ENCODE measurements around the gene ASAP3. TPM values are rescaled to one million over a fixed set of nuclear protein-coding genes. Genes with fewer than 3 reads are reported as not detected.
A peak's percentile ranks its signal among the peaks of the same experiment; 100 is the strongest.

The ASAP3 gene
- total RNA-seq, 1 donor from 2014 or later, result 33.5 TPM

DNA sequence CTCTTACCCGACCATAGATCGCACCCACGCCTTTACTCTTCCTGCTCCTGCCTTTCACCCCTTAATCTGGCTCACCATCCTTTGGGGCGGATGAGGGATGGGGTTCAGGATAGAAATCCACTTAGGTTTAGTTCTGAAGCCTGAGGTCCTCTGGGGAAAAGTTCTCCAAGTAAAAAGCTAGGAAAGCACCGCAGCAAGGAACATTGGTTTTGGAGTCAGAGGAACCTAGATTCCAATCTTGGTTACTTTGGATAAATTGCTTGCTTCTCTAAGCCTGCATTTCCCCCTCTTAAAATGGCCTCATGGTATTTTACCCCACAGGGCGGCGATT lies 988 bp upstream of the ASAP3 start:
- H3K27me3 Mint-ChIP-seq (ENCODE audit: low read depth, unreplicated experiment), result peaks cover 22% of the 10 kb centered on the region
- peaks cover 10% of the 10 kb centered on the region for H3K4me1 ChIP-seq (ENCODE audit: insufficient read depth, low read length)
- peaks cover 10% of the 10 kb centered on the region for H3K79me2 ChIP-seq (ENCODE audit: insufficient read depth, low read length)
- H3K4me2 ChIP-seq (ENCODE audit: low read length), result peak overlapping the region; percentile 98
- peaks cover 1% of the 10 kb centered on the region for H3K36me3 Mint-ChIP-seq (ENCODE audit: low read depth, unreplicated experiment)
- FAIRE-seq (no peak), DNase-seq (ENCODE audit: low read depth) (no peak)
- H3K4me3 Mint-ChIP-seq (ENCODE audit: unreplicated experiment), result peak overlapping the region; percentile 86
- H3K4me3 ChIP-seq (ENCODE audit: insufficient read depth, low read depth, low read length), result peak overlapping the region; percentile 41
- peaks cover 2% of the 10 kb centered on the region for H3K9me3 Mint-ChIP-seq (ENCODE audit: unreplicated experiment)
- H3K27me3 ChIP-seq (ENCODE audit: insufficient read depth, low read length), result no peaks in the 10 kb centered on the region
- no peaks in the 10 kb centered on the region for H3K36me3 ChIP-seq (ENCODE audit: insufficient read depth, low read length)
- H4K20me1 ChIP-seq (ENCODE audit: insufficient read depth, low read length), result peaks cover 19% of the 10 kb centered on the region
- no peaks in the 10 kb centered on the region for H3K9me3 ChIP-seq (ENCODE audit: insufficient read depth, low read depth, low read length)
- peak overlapping the region; percentile 69 for H3K27ac Mint-ChIP-seq (ENCODE audit: unreplicated experiment)
- H3K4me1 Mint-ChIP-seq (ENCODE audit: low read depth, unreplicated experiment), result peaks cover 6% of the 10 kb centered on the region
- no peak overlapping the region for H3K27ac ChIP-seq (ENCODE audit: low read depth, low read length)
- H2AFZ ChIP-seq (ENCODE audit: low read depth, low read length), result peak overlapping the region; percentile 88
- peak overlapping the region; percentile 66 for H3K9ac ChIP-seq (ENCODE audit: low read length)
- TF ChIP-seq, protein P1, sequence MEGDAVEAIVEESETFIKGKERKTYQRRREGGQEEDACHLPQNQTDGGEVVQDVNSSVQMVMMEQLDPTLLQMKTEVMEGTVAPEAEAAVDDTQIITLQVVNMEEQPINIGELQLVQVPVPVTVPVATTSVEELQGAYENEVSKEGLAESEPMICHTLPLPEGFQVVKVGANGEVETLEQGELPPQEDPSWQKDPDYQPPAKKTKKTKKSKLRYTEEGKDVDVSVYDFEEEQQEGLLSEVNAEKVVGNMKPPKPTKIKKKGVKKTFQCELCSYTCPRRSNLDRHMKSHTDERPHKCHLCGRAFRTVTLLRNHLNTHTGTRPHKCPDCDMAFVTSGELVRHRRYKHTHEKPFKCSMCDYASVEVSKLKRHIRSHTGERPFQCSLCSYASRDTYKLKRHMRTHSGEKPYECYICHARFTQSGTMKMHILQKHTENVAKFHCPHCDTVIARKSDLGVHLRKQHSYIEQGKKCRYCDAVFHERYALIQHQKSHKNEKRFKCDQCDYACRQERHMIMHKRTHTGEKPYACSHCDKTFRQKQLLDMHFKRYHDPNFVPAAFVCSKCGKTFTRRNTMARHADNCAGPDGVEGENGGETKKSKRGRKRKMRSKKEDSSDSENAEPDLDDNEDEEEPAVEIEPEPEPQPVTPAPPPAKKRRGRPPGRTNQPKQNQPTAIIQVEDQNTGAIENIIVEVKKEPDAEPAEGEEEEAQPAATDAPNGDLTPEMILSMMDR (IDR thresholded peaks at IDR 0.05; ENCODE audit: insufficient read depth, low read depth, low read length), result no peak
- no peak for TF ChIP-seq EZH2 (IDR thresholded peaks at IDR 0.05; ENCODE audit: insufficient read depth, low read length)

DNA sequence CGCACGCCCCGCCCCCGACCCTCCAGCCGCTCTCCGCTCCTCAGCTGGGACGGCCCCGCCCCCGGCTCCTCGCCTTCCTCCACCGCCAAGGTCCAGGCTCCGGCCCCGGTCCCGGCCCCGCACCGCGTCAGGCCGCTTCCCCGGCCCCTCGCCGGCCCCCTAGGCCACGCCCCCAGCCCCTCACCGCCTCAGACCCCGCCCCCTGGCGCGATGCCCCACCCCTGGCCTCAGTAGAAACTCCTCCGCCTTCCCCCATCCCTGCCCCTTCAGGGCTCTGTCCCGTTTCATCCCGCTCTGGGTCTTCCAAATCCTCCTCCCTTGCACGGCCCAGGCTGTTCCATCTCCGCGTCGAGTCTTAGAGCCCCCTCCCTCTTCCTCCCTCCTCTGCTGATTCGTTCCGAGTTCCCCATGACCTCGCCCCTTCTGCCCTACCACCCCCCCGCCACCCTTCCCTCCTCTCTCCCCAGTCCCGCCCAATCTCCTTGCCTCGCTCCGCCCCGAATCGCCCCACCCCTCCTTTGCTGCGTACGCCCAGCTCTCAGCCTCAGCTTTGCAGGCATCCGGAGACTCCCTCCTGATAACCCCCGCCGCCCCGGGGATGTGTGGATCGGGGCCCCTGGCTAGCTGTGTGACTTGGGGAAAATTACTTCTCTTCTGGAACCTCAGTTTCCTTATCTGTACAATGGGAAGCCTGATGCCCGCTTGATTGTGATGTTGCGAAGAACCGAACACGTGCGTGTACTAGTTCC lies 448 bp upstream of the ASAP3 start:
- Mint-ChIP-seq H3K4me3 (ENCODE audit: unreplicated experiment) (peak overlapping the region; percentile 86), H3K9me3 (ENCODE audit: unreplicated experiment) (peaks cover 2% of the 10 kb centered on the region), H3K27ac (ENCODE audit: unreplicated experiment) (peak overlapping the region; percentile 69), H3K36me3 (ENCODE audit: low read depth, unreplicated experiment) (peaks cover 1% of the 10 kb centered on the region), H3K4me1 (ENCODE audit: low read depth, unreplicated experiment) (peaks cover 6% of the 10 kb centered on the region), H3K27me3 (ENCODE audit: low read depth, unreplicated experiment) (peaks cover 19% of the 10 kb centered on the region)
- H3K9ac ChIP-seq (ENCODE audit: low read length), result peak overlapping the region; percentile 66
- H3K4me3 ChIP-seq (ENCODE audit: insufficient read depth, low read depth, low read length), result peak overlapping the region; percentile 61
- no peaks in the 10 kb centered on the region for H3K36me3 ChIP-seq (ENCODE audit: insufficient read depth, low read length)
- peak overlapping the region; percentile 98 for H3K4me2 ChIP-seq (ENCODE audit: low read length)
- peaks cover 10% of the 10 kb centered on the region for H3K79me2 ChIP-seq (ENCODE audit: insufficient read depth, low read length)
- peak overlapping the region; percentile 42 for H3K27ac ChIP-seq (ENCODE audit: low read depth, low read length)
- H3K27me3 ChIP-seq (ENCODE audit: insufficient read depth, low read length), result no peaks in the 10 kb centered on the region
- H4K20me1 ChIP-seq (ENCODE audit: insufficient read depth, low read length), result peaks cover 19% of the 10 kb centered on the region
- FAIRE-seq, result no peak
- DNase-seq (ENCODE audit: low read depth), result peak; percentile 83
- no peaks in the 10 kb centered on the region for H3K9me3 ChIP-seq (ENCODE audit: insufficient read depth, low read depth, low read length)
- H3K4me1 ChIP-seq (ENCODE audit: insufficient read depth, low read length), result peaks cover 10% of the 10 kb centered on the region
- TF ChIP-seq EZH2 (IDR thresholded peaks at IDR 0.05; ENCODE audit: insufficient read depth, low read length), result no peak
- TF ChIP-seq, protein P1 (IDR thresholded peaks at IDR 0.05; ENCODE audit: insufficient read depth, low read depth, low read length), result no peak
- peak overlapping the region; percentile 88 for H2AFZ ChIP-seq (ENCODE audit: low read depth, low read length)

DNA sequence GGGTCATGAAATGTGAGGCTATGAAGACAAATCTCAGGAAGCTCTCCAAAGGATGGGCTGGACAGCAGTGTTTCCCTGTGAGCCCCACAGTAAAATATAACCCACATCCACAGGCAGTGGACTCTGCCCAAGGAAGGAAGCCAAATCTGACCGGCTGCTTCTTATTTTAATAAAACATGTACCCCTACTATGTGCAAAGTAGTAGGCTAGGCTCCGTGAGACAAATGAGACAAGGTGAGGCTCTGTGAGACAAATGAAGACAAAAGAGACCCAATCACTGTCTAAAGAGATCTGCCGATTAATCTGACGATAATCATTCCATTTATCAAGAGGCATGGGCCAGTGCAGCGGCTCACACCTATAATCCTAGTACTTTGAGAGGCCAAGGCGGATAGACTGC lies 2.1 kb downstream of the ASAP3 start:
- no peaks in the 10 kb centered on the region for H3K9me3 Mint-ChIP-seq (ENCODE audit: unreplicated experiment)
- peaks cover 29% of the 10 kb centered on the region for H4K20me1 ChIP-seq (ENCODE audit: insufficient read depth, low read length)
- H3K4me3 ChIP-seq (ENCODE audit: insufficient read depth, low read depth, low read length), result no peak overlapping the region
- H3K79me2 ChIP-seq (ENCODE audit: insufficient read depth, low read length), result peaks cover 10% of the 10 kb centered on the region
- H2AFZ ChIP-seq (ENCODE audit: low read depth, low read length), result no peak overlapping the region
- H3K9ac ChIP-seq (ENCODE audit: low read length), result no peak overlapping the region
- no peaks in the 10 kb centered on the region for H3K27me3 ChIP-seq (ENCODE audit: insufficient read depth, low read length)
- no peak overlapping the region for H3K27ac Mint-ChIP-seq (ENCODE audit: unreplicated experiment)
- no peak for FAIRE-seq
- peaks cover 9% of the 10 kb centered on the region for H3K36me3 Mint-ChIP-seq (ENCODE audit: low read depth, unreplicated experiment)
- no peak overlapping the region for H3K4me2 ChIP-seq (ENCODE audit: low read length)
- no peak overlapping the region for H3K27ac ChIP-seq (ENCODE audit: low read depth, low read length)
- H3K9me3 ChIP-seq (ENCODE audit: insufficient read depth, low read depth, low read length), result no peaks in the 10 kb centered on the region
- TF ChIP-seq, protein P1 (IDR thresholded peaks at IDR 0.05; ENCODE audit: insufficient read depth, low read depth, low read length), result no peak
- TF ChIP-seq EZH2 (IDR thresholded peaks at IDR 0.05; ENCODE audit: insufficient read depth, low read length), result no peak
- peaks cover 11% of the 10 kb centered on the region for H3K4me1 Mint-ChIP-seq (ENCODE audit: low read depth, unreplicated experiment)
- no peak for DNase-seq (ENCODE audit: low read depth)
- peaks cover 10% of the 10 kb centered on the region for H3K4me1 ChIP-seq (ENCODE audit: insufficient read depth, low read length)
- H3K36me3 ChIP-seq (ENCODE audit: insufficient read depth, low read length), result no peaks in the 10 kb centered on the region
- H3K4me3 Mint-ChIP-seq (ENCODE audit: unreplicated experiment), result peak overlapping the region; percentile 64
- H3K27me3 Mint-ChIP-seq (ENCODE audit: low read depth, unreplicated experiment), result peaks cover 9% of the 10 kb centered on the region
